ENCODE measurements around the gene SLC35F3.
"Not testable (repeated sequence)": the region's sequence is repeated elsewhere in the genome, so short reads cannot be mapped to it uniquely, and the experiment has no call there.

Gene SLC35F3

GRCh38 chr1:233884461-233885151 lies 19.9 kb upstream of the SLC35F3 start:
- H3K4me1 ChIP-seq (ENCODE audit: control insufficient read depth, low read depth, low read length): peaks cover 2% of the 10 kb centered on the region
- no peaks in the 10 kb centered on the region for H3K36me3 ChIP-seq (ENCODE audit: control insufficient read depth, low read depth, low read length)
- H3K4me3 ChIP-seq (ENCODE audit: low read length): no peak overlapping the region
- H3K9ac ChIP-seq (ENCODE audit: low read length): no peak overlapping the region
- H3K27me3 ChIP-seq (ENCODE audit: control insufficient read depth, insufficient read depth, low read length): no peaks in the 10 kb centered on the region
- H3K9me3 ChIP-seq (ENCODE audit: control insufficient read depth, low read depth, low read length): no peaks in the 10 kb centered on the region
- no peak overlapping the region for H3K27ac ChIP-seq (ENCODE audit: low read length)

GRCh38 chr1:233885196-233885920 lies 19.1 kb upstream of the SLC35F3 start:
- Histone ChIP-seq H3K9ac (ENCODE audit: low read length) (no peak overlapping the region), H3K27ac (ENCODE audit: low read length) (no peak overlapping the region), H3K4me3 (ENCODE audit: low read length) (no peak overlapping the region), H3K36me3 (ENCODE audit: control insufficient read depth, low read depth, low read length) (no peaks in the 10 kb centered on the region), H3K9me3 (ENCODE audit: control insufficient read depth, low read depth, low read length) (no peaks in the 10 kb centered on the region), H3K27me3 (ENCODE audit: control insufficient read depth, insufficient read depth, low read length) (no peaks in the 10 kb centered on the region), H3K4me1 (ENCODE audit: control insufficient read depth, low read depth, low read length) (peaks cover 2% of the 10 kb centered on the region)

- not testable (repeated sequence) for H3K9me3 ChIP-seq (ENCODE audit: control insufficient read depth, low read depth, low read length); H3K36me3 ChIP-seq (ENCODE audit: control insufficient read depth, low read depth, low read length); H3K4me3 ChIP-seq (ENCODE audit: low read length); H3K27ac ChIP-seq (ENCODE audit: low read length); H3K9ac ChIP-seq (ENCODE audit: low read length); H3K27me3 ChIP-seq (ENCODE audit: control insufficient read depth, insufficient read depth, low read length); H3K4me1 ChIP-seq (ENCODE audit: control insufficient read depth, low read depth, low read length)
These were observed 13.3 kb upstream of the SLC35F3 start for GRCh38 chr1:233891151-233891550.

GRCh38 chr1:233897325-233898162 lies 6.9 kb upstream of the SLC35F3 start:
- no peaks in the 10 kb centered on the region for H3K9me3 ChIP-seq (ENCODE audit: control insufficient read depth, low read depth, low read length)
- peaks cover 16% of the 10 kb centered on the region for H3K27me3 ChIP-seq (ENCODE audit: control insufficient read depth, insufficient read depth, low read length)
- H3K4me3 ChIP-seq (ENCODE audit: low read length): no peak overlapping the region
- H3K27ac ChIP-seq (ENCODE audit: low read length): no peak overlapping the region
- no peaks in the 10 kb centered on the region for H3K4me1 ChIP-seq (ENCODE audit: control insufficient read depth, low read depth, low read length)
- no peaks in the 10 kb centered on the region for H3K36me3 ChIP-seq (ENCODE audit: control insufficient read depth, low read depth, low read length)
- H3K9ac ChIP-seq (ENCODE audit: low read length): no peak overlapping the region

- Histone ChIP-seq H3K36me3 (ENCODE audit: control insufficient read depth, low read depth, low read length) (no peaks in the 10 kb centered on the region), H3K9ac (ENCODE audit: low read length) (no peak overlapping the region), H3K4me3 (ENCODE audit: low read length) (no peak overlapping the region), H3K9me3 (ENCODE audit: control insufficient read depth, low read depth, low read length) (no peaks in the 10 kb centered on the region), H3K4me1 (ENCODE audit: control insufficient read depth, low read depth, low read length) (no peaks in the 10 kb centered on the region), H3K27ac (ENCODE audit: low read length) (no peak overlapping the region), H3K27me3 (ENCODE audit: control insufficient read depth, insufficient read depth, low read length) (peaks cover 52% of the 10 kb centered on the region)
These were observed 3.0 kb upstream of the SLC35F3 start for GRCh38 chr1:233901495-233901894.

GRCh38 chr1:233905416-233906051 lies 1.1 kb downstream of the SLC35F3 start:
- H3K9ac ChIP-seq (ENCODE audit: low read length): no peak overlapping the region
- H3K36me3 ChIP-seq (ENCODE audit: control insufficient read depth, low read depth, low read length): no peaks in the 10 kb centered on the region
- H3K27me3 ChIP-seq (ENCODE audit: control insufficient read depth, insufficient read depth, low read length): peaks cover 63% of the 10 kb centered on the region
- no peaks in the 10 kb centered on the region for H3K9me3 ChIP-seq (ENCODE audit: control insufficient read depth, low read depth, low read length)
- H3K4me3 ChIP-seq (ENCODE audit: low read length): peak overlapping the region; percentile 64
- H3K27ac ChIP-seq (ENCODE audit: low read length): no peak overlapping the region
- H3K4me1 ChIP-seq (ENCODE audit: control insufficient read depth, low read depth, low read length): no peaks in the 10 kb centered on the region

GRCh38 chr1:233907151-233907550 lies 2.7 kb downstream of the SLC35F3 start:
- Histone ChIP-seq H3K27me3 (ENCODE audit: control insufficient read depth, insufficient read depth, low read length) (peaks cover 51% of the 10 kb centered on the region), H3K9ac (ENCODE audit: low read length) (no peak overlapping the region), H3K4me3 (ENCODE audit: low read length) (no peak overlapping the region), H3K36me3 (ENCODE audit: control insufficient read depth, low read depth, low read length) (no peaks in the 10 kb centered on the region), H3K27ac (ENCODE audit: low read length) (no peak overlapping the region), H3K9me3 (ENCODE audit: control insufficient read depth, low read depth, low read length) (no peaks in the 10 kb centered on the region), H3K4me1 (ENCODE audit: control insufficient read depth, low read depth, low read length) (no peaks in the 10 kb centered on the region)

GRCh38 chr1:233908092-233908491 lies 3.6 kb downstream of the SLC35F3 start:
- no peak overlapping the region for H3K27ac ChIP-seq (ENCODE audit: low read length)
- H3K9me3 ChIP-seq (ENCODE audit: control insufficient read depth, low read depth, low read length): no peaks in the 10 kb centered on the region
- H3K36me3 ChIP-seq (ENCODE audit: control insufficient read depth, low read depth, low read length): no peaks in the 10 kb centered on the region
- H3K27me3 ChIP-seq (ENCODE audit: control insufficient read depth, insufficient read depth, low read length): peaks cover 41% of the 10 kb centered on the region
- no peak overlapping the region for H3K9ac ChIP-seq (ENCODE audit: low read length)
- no peak overlapping the region for H3K4me3 ChIP-seq (ENCODE audit: low read length)
- no peaks in the 10 kb centered on the region for H3K4me1 ChIP-seq (ENCODE audit: control insufficient read depth, low read depth, low read length)

GRCh38 chr1:233909195-233909594 lies 4.7 kb downstream of the SLC35F3 start:
- Histone ChIP-seq H3K27me3 (ENCODE audit: control insufficient read depth, insufficient read depth, low read length) (peaks cover 30% of the 10 kb centered on the region), H3K4me3 (ENCODE audit: low read length) (no peak overlapping the region), H3K27ac (ENCODE audit: low read length) (no peak overlapping the region), H3K9me3 (ENCODE audit: control insufficient read depth, low read depth, low read length) (no peaks in the 10 kb centered on the region), H3K9ac (ENCODE audit: low read length) (no peak overlapping the region), H3K4me1 (ENCODE audit: control insufficient read depth, low read depth, low read length) (no peaks in the 10 kb centered on the region), H3K36me3 (ENCODE audit: control insufficient read depth, low read depth, low read length) (no peaks in the 10 kb centered on the region)

- Histone ChIP-seq H3K4me3 (ENCODE audit: low read length) (no peak overlapping the region), H3K27me3 (ENCODE audit: control insufficient read depth, insufficient read depth, low read length) (peaks cover 1% of the 10 kb centered on the region), H3K9me3 (ENCODE audit: control insufficient read depth, low read depth, low read length) (no peaks in the 10 kb centered on the region), H3K36me3 (ENCODE audit: control insufficient read depth, low read depth, low read length) (no peaks in the 10 kb centered on the region), H3K4me1 (ENCODE audit: control insufficient read depth, low read depth, low read length) (no peaks in the 10 kb centered on the region), H3K27ac (ENCODE audit: low read length) (no peak overlapping the region), H3K9ac (ENCODE audit: low read length) (no peak overlapping the region)
These were observed 8.0 kb downstream of the SLC35F3 start for GRCh38 chr1:233912447-233912846.

- no peaks in the 10 kb centered on the region for H3K36me3 ChIP-seq (ENCODE audit: control insufficient read depth, low read depth, low read length)
- no peaks in the 10 kb centered on the region for H3K9me3 ChIP-seq (ENCODE audit: control insufficient read depth, low read depth, low read length)
- H3K27ac ChIP-seq (ENCODE audit: low read length): no peak overlapping the region
- no peaks in the 10 kb centered on the region for H3K27me3 ChIP-seq (ENCODE audit: control insufficient read depth, insufficient read depth, low read length)
- no peak overlapping the region for H3K9ac ChIP-seq (ENCODE audit: low read length)
- no peaks in the 10 kb centered on the region for H3K4me1 ChIP-seq (ENCODE audit: control insufficient read depth, low read depth, low read length)
- H3K4me3 ChIP-seq (ENCODE audit: low read length): no peak overlapping the region
These were observed 8.4 kb downstream of the SLC35F3 start for GRCh38 chr1:233912909-233913308.
